ENCODE measurements around the gene PSG7.
"Not testable (repeated sequence)": the region's sequence is repeated elsewhere in the genome, so short reads cannot be mapped to it uniquely, and the experiment has no call there.

PSG7 gene

GRCh38 chr19:42899674-42900073 lies 37.3 kb downstream of the PSG7 start:
- H3K36me3 ChIP-seq; intact Hi-C loops (cut with DNase I; ENCODE audit: low total_unique reads): not testable (repeated sequence)
- peak in 1 of 2 donors; percentile 34 for DNase-seq

GRCh38 chr19:42899110-42899509 lies 37.9 kb downstream of the PSG7 start:
- H3K27ac ChIP-seq; DNase-seq; H3K4me3 ChIP-seq; intact Hi-C loops (cut with DNase I; ENCODE audit: low total_unique reads); H3K36me3 ChIP-seq; H3K27me3 ChIP-seq; H3K9me3 ChIP-seq; H3K4me1 ChIP-seq: not testable (repeated sequence)

More at GRCh38 chr19:42899674-42900073, 37.3 kb downstream of the PSG7 start:
- H3K27me3 ChIP-seq, H3K27ac ChIP-seq, H3K9me3 ChIP-seq, H3K4me3 ChIP-seq, H3K4me1 ChIP-seq: not testable (repeated sequence)

- intact Hi-C loops (cut with DNase I; ENCODE audit: low total_unique reads); H3K36me3 ChIP-seq; H3K27ac ChIP-seq; H3K9me3 ChIP-seq; H3K27me3 ChIP-seq; H3K4me3 ChIP-seq; DNase-seq; H3K4me1 ChIP-seq: not testable (repeated sequence)
These were observed 38.4 kb downstream of the PSG7 start for GRCh38 chr19:42898656-42899055.

- intact Hi-C loops (cut with DNase I; ENCODE audit: low total_unique reads); H3K9me3 ChIP-seq; H3K4me3 ChIP-seq; H3K27ac ChIP-seq; H3K4me1 ChIP-seq; H3K27me3 ChIP-seq; H3K36me3 ChIP-seq; DNase-seq: not testable (repeated sequence)
These were observed 39.3 kb downstream of the PSG7 start for GRCh38 chr19:42897729-42898128.

DNA sequence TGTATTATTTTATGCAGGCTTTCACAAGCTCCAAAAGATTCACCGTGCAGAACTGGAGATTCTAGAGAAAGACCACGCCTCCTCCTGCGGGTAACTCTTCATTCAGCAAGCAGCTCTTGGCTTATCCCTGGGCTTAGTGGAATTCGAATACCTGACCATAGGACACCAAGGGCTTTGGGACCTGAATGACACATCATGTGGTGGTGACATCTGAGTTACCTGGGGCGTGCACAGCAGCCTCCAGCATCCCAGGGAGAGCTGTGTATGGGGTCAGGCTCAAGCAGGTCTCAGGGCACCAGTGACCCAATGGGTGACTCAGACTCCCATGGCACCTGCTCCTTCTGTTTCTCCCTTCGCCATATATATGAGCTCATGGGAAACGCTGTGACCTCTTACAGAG lies 46.6 kb downstream of the PSG7 start:
- H3K4me1 ChIP-seq; H3K9me3 ChIP-seq; H3K27me3 ChIP-seq; H3K4me3 ChIP-seq; intact Hi-C loops (cut with DNase I; ENCODE audit: low total_unique reads); H3K36me3 ChIP-seq; H3K27ac ChIP-seq: not testable (repeated sequence)
- peak in 1 of 2 donors; percentile 40 for DNase-seq

DNA sequence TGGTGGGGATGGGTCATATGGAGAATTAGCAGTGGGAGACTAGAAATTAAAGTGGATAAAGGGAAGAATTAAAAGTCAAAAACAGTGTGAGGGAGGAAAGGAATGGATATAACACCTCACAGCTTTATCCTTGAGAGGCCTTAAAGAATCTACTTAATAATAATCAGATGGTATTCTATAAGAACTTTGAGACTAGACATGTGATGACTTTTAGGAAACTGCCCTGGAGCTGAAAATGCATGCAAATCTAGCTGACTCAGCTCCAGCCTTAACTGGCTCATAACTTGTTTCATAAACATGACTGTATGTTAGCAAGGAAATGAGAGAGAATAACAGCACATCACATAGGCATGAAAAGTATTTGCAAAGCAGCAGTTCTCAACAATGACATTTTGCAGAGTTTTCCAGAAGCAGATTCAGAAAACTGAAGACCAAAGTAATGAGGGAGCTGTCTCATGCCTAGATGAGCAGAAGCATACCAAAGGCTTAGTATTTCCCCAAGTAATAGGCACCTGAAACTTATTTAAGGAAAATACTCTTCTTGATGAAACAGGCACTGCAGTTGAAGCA lies 49.0 kb downstream of the PSG7 start:
- H3K27ac ChIP-seq; H3K27me3 ChIP-seq; H3K4me1 ChIP-seq; H3K9me3 ChIP-seq; H3K4me3 ChIP-seq; intact Hi-C loops (cut with DNase I; ENCODE audit: low total_unique reads); DNase-seq; H3K36me3 ChIP-seq: not testable (repeated sequence)

GRCh38 chr19:42882730-42883129 lies 54.3 kb downstream of the PSG7 start:
- intact Hi-C loops (cut with DNase I; ENCODE audit: low total_unique reads); DNase-seq; H3K4me1 ChIP-seq; H3K27ac ChIP-seq; H3K4me3 ChIP-seq; H3K9me3 ChIP-seq; H3K27me3 ChIP-seq; H3K36me3 ChIP-seq: not testable (repeated sequence)

- intact Hi-C loops (cut with DNase I; ENCODE audit: low total_unique reads); H3K4me3 ChIP-seq: not testable (repeated sequence)
These were observed 55.0 kb downstream of the PSG7 start for GRCh38 chr19:42882010-42882409.

GRCh38 chr19:42881279-42881678 lies 55.7 kb downstream of the PSG7 start:
- H3K4me3 ChIP-seq; H3K27ac ChIP-seq; H3K36me3 ChIP-seq; DNase-seq; H3K9me3 ChIP-seq; H3K4me1 ChIP-seq; H3K27me3 ChIP-seq; intact Hi-C loops (cut with DNase I; ENCODE audit: low total_unique reads): not testable (repeated sequence)

More at GRCh38 chr19:42882010-42882409, 55.0 kb downstream of the PSG7 start:
- H3K27ac ChIP-seq, H3K9me3 ChIP-seq, H3K27me3 ChIP-seq, H3K4me1 ChIP-seq, DNase-seq, H3K36me3 ChIP-seq: not testable (repeated sequence)

DNA sequence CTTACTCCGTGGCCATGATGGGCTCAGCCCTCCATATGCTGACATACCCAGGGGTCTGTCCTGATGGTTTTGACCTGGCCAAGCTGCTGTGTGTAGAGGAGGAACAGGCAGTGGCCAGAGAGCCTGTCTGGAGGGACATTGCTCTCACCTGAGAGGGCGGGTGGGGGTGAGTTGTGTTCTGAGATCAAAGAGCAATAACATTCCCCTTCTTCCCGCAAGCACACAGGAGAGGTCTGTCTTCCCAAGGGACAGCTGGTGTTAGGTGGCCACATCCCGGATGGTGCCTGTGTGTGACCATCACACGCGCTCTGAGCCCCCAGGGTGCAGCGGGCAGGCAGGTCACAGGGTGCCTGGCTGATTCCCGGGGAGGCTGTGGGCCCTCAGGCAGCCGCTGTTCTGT lies 56.4 kb downstream of the PSG7 start:
- DNase-seq; intact Hi-C loops (cut with DNase I; ENCODE audit: low total_unique reads); H3K4me3 ChIP-seq; H3K4me1 ChIP-seq; H3K27me3 ChIP-seq; H3K27ac ChIP-seq; H3K36me3 ChIP-seq; H3K9me3 ChIP-seq: not testable (repeated sequence)

GRCh38 chr19:42879613-42880012 lies 57.4 kb downstream of the PSG7 start, which contains the start of gene PSG1:
PSG1 (minus strand) TSS chr19:42879713; CDS start chr19:42879581, 132 bp downstream.
- H3K9me3 ChIP-seq: no peaks in the 10 kb centered on the region
- no peak for DNase-seq
- H3K27me3 ChIP-seq: no peaks in the 10 kb centered on the region
- H3K4me1 ChIP-seq: no peaks in the 10 kb centered on the region
- no peak within 1 kb of the TSS for H3K27ac ChIP-seq
- intact Hi-C loops (cut with DNase I; ENCODE audit: low total_unique reads): no loop called here
- no peak for TF ChIP-seq CTCF (IDR thresholded peaks at IDR 0.05)
- H3K4me3 ChIP-seq: no peak within 1 kb of the TSS
- no peaks in the 10 kb centered on the region for H3K36me3 ChIP-seq

- DNase-seq; intact Hi-C loops (cut with DNase I; ENCODE audit: low total_unique reads); H3K4me1 ChIP-seq; H3K9me3 ChIP-seq; H3K36me3 ChIP-seq; H3K27ac ChIP-seq; H3K4me3 ChIP-seq; H3K27me3 ChIP-seq: not testable (repeated sequence)
These were observed 60.4 kb downstream of the PSG7 start for GRCh38 chr19:42876596-42876995.

DNA sequence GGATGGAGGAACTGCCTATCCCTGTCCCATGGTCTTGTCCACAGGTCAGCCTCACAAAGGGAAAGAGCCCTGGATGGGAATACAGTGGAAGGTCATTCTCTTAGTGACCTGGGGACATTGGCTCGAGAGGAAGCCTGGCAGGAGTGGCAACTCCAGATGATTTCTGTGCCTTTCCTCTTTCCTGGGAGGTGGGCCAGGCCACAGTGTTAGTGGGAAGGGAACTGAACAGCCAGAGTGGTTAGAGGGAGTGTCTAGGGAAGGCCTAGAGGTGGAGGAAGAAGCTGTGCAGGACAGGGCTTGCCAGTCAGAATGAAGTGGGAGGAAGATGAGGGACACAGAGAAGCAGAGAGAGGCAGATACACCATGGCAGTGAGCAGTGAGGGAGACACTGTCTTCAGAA lies 61.1 kb downstream of the PSG7 start:
- H3K27me3 ChIP-seq; H3K4me3 ChIP-seq; H3K9me3 ChIP-seq; H3K27ac ChIP-seq; H3K4me1 ChIP-seq; H3K36me3 ChIP-seq; intact Hi-C loops (cut with DNase I; ENCODE audit: low total_unique reads): not testable (repeated sequence)
- DNase-seq: peak in 1 of 2 donors; percentile 48
